PC-9 (cell line): ENCODE measurements around the gene SCP2D1. TPM values are rescaled to one million over a fixed set of nuclear protein-coding genes. Genes with fewer than 3 reads are reported as not detected.

Experiments used
- BruUV-seq: library from RNA; stranded (reverse); fragments of 400-500 nt; replicated peaks from 2 replicates; lab custom pipeline; 2021; lab: Mats Ljungman, UMichigan
- CTCF ChIA-PET: fragments of 300-600 bp; sonication (Branson Sonifier 250); formaldehyde crosslinking; loops from one replicate; lab custom pipeline; 2022; ENCODE audit warnings: antibody characterized with exemption; lab: Charles Lee
- POLR2A ChIA-PET: fragments of 300-600 bp; sonication (Branson Sonifier 250); formaldehyde crosslinking; loops from one replicate; lab custom pipeline; 2022; ENCODE audit warnings: antibody characterized with exemption; ENCODE audit not compliant: unreplicated experiment; lab: Charles Lee
- DNase-seq, 2 experiments: peaks; one replicate each; pipeline versions ENCODE4 v3.0.0 to v3.0.0-alpha.2; 2015 to 2022; ENCODE audit warnings: mixed read lengths in 1 of 2
- H2AFZ ChIP-seq: fragments of 200-600 bp; sonication (generic); 2 replicates; pipeline ENCODE4 v1.8.1; 2017; ENCODE audit warnings: antibody characterized with exemption
- H3F3A ChIP-seq: fragments of 200-600 bp; sonication (generic); 2 replicates; pipeline ENCODE4 v1.8.1; 2017; ENCODE audit warnings: antibody characterized with exemption, mild to moderate bottlenecking, low read depth; ENCODE audit not compliant: insufficient read depth
- H3K27ac ChIP-seq: fragments of 200-600 bp; sonication (generic); 2 replicates; pipeline ENCODE4 v1.6.1; 2016; ENCODE audit warnings: mixed run types
- H3K27me3 ChIP-seq: fragments of 200-600 bp; sonication (generic); 2 replicates; pipeline ENCODE4 v1.6.1; 2016; ENCODE audit warnings: low read depth, mixed run types; ENCODE audit not compliant: insufficient read depth
- H3K36me3 ChIP-seq: fragments of 200-600 bp; sonication (generic); 2 replicates; pipeline ENCODE4 v1.6.1; 2016; ENCODE audit warnings: low read depth, mixed run types
- H3K4me1 ChIP-seq: fragments of 200-600 bp; sonication (generic); replicated peaks from 2 replicates; pipeline ENCODE4 v1.6.1; 2016; ENCODE audit warnings: mixed run types; ENCODE audit not compliant: insufficient read depth
- H3K4me2 ChIP-seq: fragments of 200-600 bp; sonication (generic); 2 replicates; pipeline ENCODE4 v1.6.1; 2017; ENCODE audit warnings: mixed run types
- H3K4me3 ChIP-seq: fragments of 200-600 bp; sonication (generic); 2 replicates; pipeline ENCODE4 v1.6.1; 2016; ENCODE audit warnings: mixed run types
- H3K79me2 ChIP-seq: fragments of 200-600 bp; sonication (generic); 2 replicates; pipeline ENCODE4 v1.6.1; 2017; ENCODE audit warnings: low read depth, mixed run types
- H3K9me2 ChIP-seq: fragments of 200-600 bp; sonication (generic); 2 replicates; pipeline ENCODE4 v1.8.1; 2017; ENCODE audit warnings: mild to moderate bottlenecking; ENCODE audit not compliant: insufficient read depth
- H3K9me3 ChIP-seq: fragments of 200-600 bp; sonication (generic); 2 replicates; pipeline ENCODE4 v1.8.1; 2016; ENCODE audit warnings: low read depth; ENCODE audit not compliant: insufficient read depth
- H4K20me1 ChIP-seq: fragments of 200-600 bp; sonication (generic); 2 replicates; pipeline ENCODE4 v1.8.1; 2017; ENCODE audit not compliant: insufficient read depth
- EZH2 ChIP-seq: fragments of 200-600 bp; sonication (generic); IDR thresholded peaks from 2 replicates; pipeline ENCODE4 v1.8.0; 2017; ENCODE audit warnings: antibody characterized with exemption, low read depth
- intact Hi-C: fragments of 100-400 bp; cut with micrococcal nuclease; formaldehyde crosslinking; loops from one replicate; pipeline ENCODE4 v1.10.0; 2022; ENCODE audit not compliant: unreplicated experiment
- total RNA-seq: library from RNA; stranded (reverse); gene quantifications from 2 replicates; pipeline ENCODE4 v1.2.3, GENCODE V29; 2021
- TF ChIP-seq, protein P1 (sequence below): fragments of 200-600 bp; sonication (generic); conservative IDR thresholded peaks from 2 replicates; pipeline ENCODE4 v1.6.1; 2017; ENCODE audit warnings: mixed run types, antibody characterized with exemption, mild to moderate bottlenecking, moderate library complexity

Gene SCP2D1
- total RNA-seq, 1 experiment from 2014 or later, result not detected

DNA sequence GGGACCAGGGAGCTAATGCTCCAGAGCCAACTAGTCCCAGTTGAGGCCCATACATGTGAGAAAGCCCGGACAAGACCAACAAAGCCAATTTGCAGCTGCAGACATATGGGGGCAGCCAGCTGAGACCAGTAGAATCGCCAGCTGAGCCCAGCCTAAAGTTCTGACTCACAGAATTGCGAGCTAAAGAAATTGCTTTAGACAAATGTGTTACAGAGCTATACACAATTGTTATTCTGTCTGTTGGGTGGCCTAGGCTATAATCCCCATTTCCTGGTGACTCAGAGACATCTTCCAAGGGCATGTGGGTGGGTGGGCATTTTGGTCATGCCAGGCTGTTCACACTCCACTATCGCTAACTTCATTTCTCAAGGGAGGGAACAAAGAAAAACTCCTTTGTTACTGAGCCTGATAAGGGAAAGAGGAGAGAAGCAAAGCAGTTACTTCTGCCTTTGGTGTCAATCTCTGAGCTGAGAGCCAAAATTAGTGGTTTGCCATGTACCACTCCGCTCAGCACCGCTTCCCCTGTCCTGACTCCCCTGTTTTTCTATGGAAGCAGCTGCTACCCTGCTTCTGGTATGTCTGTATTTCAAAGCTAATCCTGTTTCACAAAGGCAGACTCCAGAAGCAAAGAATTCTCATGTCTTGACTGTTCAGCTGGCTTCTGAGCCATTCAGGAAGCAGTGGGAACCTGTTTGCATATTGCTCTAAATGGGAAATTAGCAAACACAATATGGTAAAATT is 26.1 kb downstream of the SCP2D1 start:
- Histone ChIP-seq H3K4me3 (no peak overlapping the region), H2AFZ (no peak overlapping the region), H3K9me3 (no peaks in the 10 kb centered on the region), H3K4me1 (no peaks in the 10 kb centered on the region), H3K4me2 (no peak overlapping the region), H3K27ac (no peak overlapping the region), H3K36me3 (no peaks in the 10 kb centered on the region), H3K9me2 (no peaks in the 10 kb centered on the region), H3K27me3 (no peaks in the 10 kb centered on the region), H4K20me1 (no peaks in the 10 kb centered on the region), H3K79me2 (no peaks in the 10 kb centered on the region), H3F3A (no peaks in the 10 kb centered on the region)
- BruUV-seq, result no TSS peak
- intact Hi-C loops, result loop anchor here (10.0 kb wide), 1 partner anchor 1635 kb away; no protein-coding TSS in a partner anchor
- ChIA-PET CTCF (no interaction called here), POLR2A (no interaction called here)
- TF ChIP-seq, protein P1, sequence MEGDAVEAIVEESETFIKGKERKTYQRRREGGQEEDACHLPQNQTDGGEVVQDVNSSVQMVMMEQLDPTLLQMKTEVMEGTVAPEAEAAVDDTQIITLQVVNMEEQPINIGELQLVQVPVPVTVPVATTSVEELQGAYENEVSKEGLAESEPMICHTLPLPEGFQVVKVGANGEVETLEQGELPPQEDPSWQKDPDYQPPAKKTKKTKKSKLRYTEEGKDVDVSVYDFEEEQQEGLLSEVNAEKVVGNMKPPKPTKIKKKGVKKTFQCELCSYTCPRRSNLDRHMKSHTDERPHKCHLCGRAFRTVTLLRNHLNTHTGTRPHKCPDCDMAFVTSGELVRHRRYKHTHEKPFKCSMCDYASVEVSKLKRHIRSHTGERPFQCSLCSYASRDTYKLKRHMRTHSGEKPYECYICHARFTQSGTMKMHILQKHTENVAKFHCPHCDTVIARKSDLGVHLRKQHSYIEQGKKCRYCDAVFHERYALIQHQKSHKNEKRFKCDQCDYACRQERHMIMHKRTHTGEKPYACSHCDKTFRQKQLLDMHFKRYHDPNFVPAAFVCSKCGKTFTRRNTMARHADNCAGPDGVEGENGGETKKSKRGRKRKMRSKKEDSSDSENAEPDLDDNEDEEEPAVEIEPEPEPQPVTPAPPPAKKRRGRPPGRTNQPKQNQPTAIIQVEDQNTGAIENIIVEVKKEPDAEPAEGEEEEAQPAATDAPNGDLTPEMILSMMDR, result no peak
- no peak for TF ChIP-seq EZH2
- DNase-seq, result no peak

GRCh38 chr20:18840248-18840645 is 26.7 kb downstream of the SCP2D1 start:
- TF ChIP-seq, protein P1, result no peak
- TF ChIP-seq EZH2, result no peak
- Histone ChIP-seq H4K20me1 (no peaks in the 10 kb centered on the region), H2AFZ (no peak overlapping the region), H3K9me2 (no peaks in the 10 kb centered on the region), H3K36me3 (no peaks in the 10 kb centered on the region), H3K27me3 (no peaks in the 10 kb centered on the region), H3K4me1 (no peaks in the 10 kb centered on the region), H3K4me2 (no peak overlapping the region), H3F3A (no peaks in the 10 kb centered on the region), H3K4me3 (no peak overlapping the region), H3K27ac (no peak overlapping the region), H3K9me3 (no peaks in the 10 kb centered on the region), H3K79me2 (no peaks in the 10 kb centered on the region)
- no TSS peak for BruUV-seq
- no peak for DNase-seq
- intact Hi-C loops, result no loop called here
- POLR2A ChIA-PET, result no interaction called here
- CTCF ChIA-PET, result no interaction called here

DNA sequence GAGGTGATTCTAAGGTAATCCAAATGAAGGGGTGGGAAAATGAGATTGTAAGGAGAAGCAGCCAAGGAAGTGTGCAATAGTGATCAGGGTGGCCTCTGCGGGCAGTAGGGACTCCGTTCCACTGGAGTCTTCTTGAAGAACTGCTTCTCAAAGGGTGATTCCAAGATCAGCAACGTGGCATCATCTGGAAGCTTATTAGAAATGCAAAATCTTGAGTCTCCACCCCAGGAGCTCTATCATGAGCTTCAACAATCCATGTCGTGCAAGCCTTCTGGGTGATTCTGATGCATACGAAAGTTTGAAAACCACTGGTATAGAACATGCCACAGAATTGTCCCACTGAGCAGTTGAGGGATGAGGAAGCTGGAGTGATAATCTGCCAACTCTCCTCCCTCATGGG is 31.4 kb downstream of the SCP2D1 start:
- no peak overlapping the region for H3K27ac ChIP-seq
- H3F3A ChIP-seq, result no peaks in the 10 kb centered on the region
- H3K9me2 ChIP-seq, result no peaks in the 10 kb centered on the region
- no peak overlapping the region for H3K4me2 ChIP-seq
- no peaks in the 10 kb centered on the region for H3K79me2 ChIP-seq
- no peaks in the 10 kb centered on the region for H3K27me3 ChIP-seq
- no peaks in the 10 kb centered on the region for H4K20me1 ChIP-seq
- H3K9me3 ChIP-seq, result no peaks in the 10 kb centered on the region
- no peak overlapping the region for H2AFZ ChIP-seq
- no peaks in the 10 kb centered on the region for H3K4me1 ChIP-seq
- intact Hi-C loops, result no loop called here
- CTCF ChIA-PET, result no interaction called here
- H3K36me3 ChIP-seq, result no peaks in the 10 kb centered on the region
- POLR2A ChIA-PET, result no interaction called here
- no TSS peak for BruUV-seq
- TF ChIP-seq, protein P1, result no peak
- TF ChIP-seq EZH2, result no peak
- no peak overlapping the region for H3K4me3 ChIP-seq
- no peak for DNase-seq
